ENCODE data around the gene FBXO39. TPM values are rescaled to one million over a fixed set of nuclear protein-coding genes. Genes with fewer than 3 reads are reported as not detected.

Gene FBXO39
- total and polyA plus RNA-seq, 2 donors from 2014 or later: not detected

- no peak for TF ChIP-seq CTCF (IDR thresholded peaks at IDR 0.05; ENCODE audit: borderline replicate concordance, extremely low read depth, insufficient read depth)
- no peaks in the 10 kb centered on the region for H3K9me3 ChIP-seq (ENCODE audit: control insufficient read depth in 2 of 3, insufficient read depth in 1 of 3, low read length in 3 of 3)
These were observed 54.5 kb downstream of the FBXO39 start for GRCh38 chr17:6830383-6830986.

GRCh38 chr17:6831661-6832263, 55.7 kb downstream of the FBXO39 start, which contains the start of gene TEKT1:
Gene TEKT1, minus strand, starts transcription at chr17:6831729. Its CDS starts 1,353 bp downstream, at chr17:6830376.
- DNase-seq: peak; percentile 91 to 95 (median 93)
- Histone ChIP-seq H3K9ac (ENCODE audit: low read length in 3 of 3) (peak within 1 kb of the TSS in 1 of 3 donors; percentile 15), H3K27ac (ENCODE audit: low read depth in 2 of 2, low read length in 2 of 2) (no peak within 1 kb of the TSS), H3K4me3 (ENCODE audit: low read length in 3 of 3) (peak within 1 kb of the TSS in 2 of 3 donors; percentile 41 to 48), H3K4me1 (ENCODE audit: control insufficient read depth in 2 of 3, insufficient read depth in 2 of 3, low read depth in 1 of 3, low read length in 3 of 3) (no peaks in the 10 kb centered on the region), H3K27me3 (ENCODE audit: control insufficient read depth, insufficient read depth, low read length) (peaks cover 7% of the 10 kb centered on the region), H3K36me3 (ENCODE audit: control insufficient read depth in 2 of 3, insufficient read depth in 3 of 3, low read length in 3 of 3) (no peaks in the 10 kb centered on the region), H3K9me3 (ENCODE audit: control insufficient read depth in 2 of 3, insufficient read depth in 1 of 3, low read length in 3 of 3) (no peaks in the 10 kb centered on the region)
- TF ChIP-seq CTCF (IDR thresholded peaks at IDR 0.05; ENCODE audit: borderline replicate concordance, extremely low read depth, insufficient read depth): no peak
- FAIRE-seq: no peak
- intact Hi-C loops (cut with DNase I): no loop called here

More at GRCh38 chr17:6830383-6830986, 54.5 kb downstream of the FBXO39 start:
- FAIRE-seq (no peak), DNase-seq (no peak)
- H3K36me3 ChIP-seq (ENCODE audit: control insufficient read depth in 2 of 3, insufficient read depth in 3 of 3, low read length in 3 of 3): no peaks in the 10 kb centered on the region
- H3K4me3 ChIP-seq (ENCODE audit: low read length in 3 of 3): no peak overlapping the region
- no peak overlapping the region for H3K27ac ChIP-seq (ENCODE audit: low read depth in 2 of 2, low read length in 2 of 2)
- no peaks in the 10 kb centered on the region for H3K4me1 ChIP-seq (ENCODE audit: control insufficient read depth in 2 of 3, insufficient read depth in 2 of 3, low read depth in 1 of 3, low read length in 3 of 3)
- H3K27me3 ChIP-seq (ENCODE audit: control insufficient read depth, insufficient read depth, low read length): peaks cover 7% of the 10 kb centered on the region
- no peak overlapping the region for H3K9ac ChIP-seq (ENCODE audit: low read length in 3 of 3)
- intact Hi-C loops (cut with DNase I): no loop called here

Other genes with a start within 250 kb of the FBXO39 start
- gene PITPNM3, start 219.7 kb upstream of the FBXO39 start, total RNA-seq: 9.1 TPM
- gene PITPNM3, start 219.7 kb upstream of the FBXO39 start, polyA plus RNA-seq (ENCODE audit: insufficient read depth, low read depth, low replicate concordance): 1.8 TPM
- gene KIAA0753, start 135.5 kb upstream of the FBXO39 start, total RNA-seq: 21.8 TPM
- gene KIAA0753, start 135.5 kb upstream of the FBXO39 start, polyA plus RNA-seq (ENCODE audit: insufficient read depth, low read depth, low replicate concordance): 4.2 TPM
- 56.7 TPM for gene TXNDC17, start 135.2 kb upstream of the FBXO39 start, total RNA-seq
- 394 TPM for gene TXNDC17, start 135.2 kb upstream of the FBXO39 start, polyA plus RNA-seq (ENCODE audit: insufficient read depth, low read depth, low replicate concordance)
- gene MED31, start 124.6 kb upstream of the FBXO39 start, total RNA-seq: 15.9 TPM
- 21.0 TPM for gene MED31, start 124.6 kb upstream of the FBXO39 start, polyA plus RNA-seq (ENCODE audit: insufficient read depth, low read depth, low replicate concordance)
- 3.4 TPM for gene C17orf100, start 124.5 kb upstream of the FBXO39 start, total RNA-seq
- gene C17orf100, start 124.5 kb upstream of the FBXO39 start, polyA plus RNA-seq (ENCODE audit: insufficient read depth, low read depth, low replicate concordance): 3.7 TPM
- gene SLC13A5, start 62.8 kb upstream of the FBXO39 start, total RNA-seq: not detected
- not detected for gene SLC13A5, start 62.8 kb upstream of the FBXO39 start, polyA plus RNA-seq (ENCODE audit: insufficient read depth, low read depth, low replicate concordance)
- gene XAF1, start 20.2 kb upstream of the FBXO39 start, total RNA-seq: 35.3 TPM
- 7.9 TPM for gene XAF1, start 20.2 kb upstream of the FBXO39 start, polyA plus RNA-seq (ENCODE audit: insufficient read depth, low read depth, low replicate concordance)
- gene TEKT1, start 55.5 kb downstream of the FBXO39 start, total RNA-seq: 0.06 TPM
- gene TEKT1, start 55.5 kb downstream of the FBXO39 start, polyA plus RNA-seq (ENCODE audit: insufficient read depth, low read depth, low replicate concordance): not detected
- not detected for gene ALOX12, start 219.8 kb downstream of the FBXO39 start, total RNA-seq
- gene ALOX12, start 219.8 kb downstream of the FBXO39 start, polyA plus RNA-seq (ENCODE audit: insufficient read depth, low read depth, low replicate concordance): not detected
- gene RNASEK, start 236.4 kb downstream of the FBXO39 start, total RNA-seq: 195 TPM
- gene RNASEK, start 236.4 kb downstream of the FBXO39 start, polyA plus RNA-seq (ENCODE audit: insufficient read depth, low read depth, low replicate concordance): 971 TPM
- gene BCL6B, start 246.8 kb downstream of the FBXO39 start, total RNA-seq: 33.3 TPM
- 4.4 TPM for gene BCL6B, start 246.8 kb downstream of the FBXO39 start, polyA plus RNA-seq (ENCODE audit: insufficient read depth, low read depth, low replicate concordance)

Data from kidney (tissue), 14 donors.